SK-N-MC (cell line): Measurements from ENCODE around the gene RLF.

Experiments used
- EZH2 ChIP-seq: fragments of 200-600 bp; sonication (generic); IDR thresholded peaks from one replicate; pipeline ENCODE4 v1.6.1; 2017; ENCODE audit warnings: antibody characterized with exemption
- FOXP2 ChIP-seq: optimal IDR thresholded peaks from 2 replicates; pipeline ENCODE3; 2011; ENCODE audit warnings: mild to moderate bottlenecking, moderate library complexity; ENCODE audit not compliant: insufficient read depth; ENCODE audit errors: extremely low read length, control extremely low read depth
- POLR2AphosphoS5 ChIP-seq: IDR thresholded peaks from 2 replicates; pipeline ENCODE4 v1.6.1; 2012; ENCODE audit warnings: mild to moderate bottlenecking, low read depth, low read length, borderline replicate concordance

- no peak for TF ChIP-seq POLR2AphosphoS5
- no peak for TF ChIP-seq EZH2
- no peak for TF ChIP-seq FOXP2
These were observed 86.5 kb downstream of the RLF start, which contains the start of gene TMCO2 for GRCh38 chr1:40247655-40248054.
